ENCODE measurements around the gene C1orf87.

C1orf87 gene

GRCh38 chr1:60090655-60091054 lies 17.1 kb upstream of the C1orf87 start:
- no peak for ATAC-seq
- TF ChIP-seq ZC3H10 (CRISPR knock-in tag; IDR thresholded peaks at IDR 0.05) = no peak
- no peak for TF ChIP-seq POU6F1 (CRISPR knock-in tag; IDR thresholded peaks at IDR 0.05; ENCODE audit: borderline replicate concordance, low read depth)
- TF ChIP-seq CSDC2 (CRISPR knock-in tag; IDR thresholded peaks at IDR 0.05) = no peak
- no peak for TF ChIP-seq BACH2 (CRISPR knock-in tag; IDR thresholded peaks at IDR 0.05; ENCODE audit: borderline replicate concordance)
- TF ChIP-seq CREB5 (CRISPR knock-in tag; IDR thresholded peaks at IDR 0.05; ENCODE audit: low read depth) = no peak
- no peak for TF ChIP-seq ZNF70 (CRISPR knock-in tag; IDR thresholded peaks at IDR 0.05)
- TF ChIP-seq ESRRG (CRISPR knock-in tag; IDR thresholded peaks at IDR 0.05) = no peak
- TF ChIP-seq RARB (CRISPR knock-in tag; IDR thresholded peaks at IDR 0.05) = no peak
- TF ChIP-seq ARNTL (CRISPR knock-in tag; IDR thresholded peaks at IDR 0.05; ENCODE audit: borderline replicate concordance, low read depth) = no peak
- no peak for TF ChIP-seq OSR1 (CRISPR knock-in tag; IDR thresholded peaks at IDR 0.05)
- no peak for TF ChIP-seq PATZ1 (CRISPR knock-in tag; IDR thresholded peaks at IDR 0.05; ENCODE audit: borderline replicate concordance)
- TF ChIP-seq CSRNP3 (CRISPR knock-in tag; IDR thresholded peaks at IDR 0.05) = no peak
- no peak for TF ChIP-seq SNAI2 (CRISPR knock-in tag; IDR thresholded peaks at IDR 0.05)
- TF ChIP-seq ISL1 (CRISPR knock-in tag; IDR thresholded peaks at IDR 0.05) = no peak
- no peak for TF ChIP-seq PPARA (CRISPR knock-in tag; IDR thresholded peaks at IDR 0.05; ENCODE audit: borderline replicate concordance)
- no peak for TF ChIP-seq TOX (CRISPR knock-in tag; IDR thresholded peaks at IDR 0.05; ENCODE audit: borderline replicate concordance)
- no peak for TF ChIP-seq ZNF8 (CRISPR knock-in tag; IDR thresholded peaks at IDR 0.05)
- no peak for TF ChIP-seq TCF4 (CRISPR knock-in tag; IDR thresholded peaks at IDR 0.05; ENCODE audit: borderline replicate concordance)

GRCh38 chr1:60088620-60089155 lies 15.1 kb upstream of the C1orf87 start:
- TF ChIP-seq CSRNP3 (CRISPR knock-in tag; IDR thresholded peaks at IDR 0.05) (no peak), ZC3H10 (CRISPR knock-in tag; IDR thresholded peaks at IDR 0.05) (no peak), ZNF565 (CRISPR knock-in tag; conservative IDR thresholded peaks at IDR 0.05; ENCODE audit: low read depth) (no peak), BACH2 (CRISPR knock-in tag; IDR thresholded peaks at IDR 0.05; ENCODE audit: borderline replicate concordance) (no peak), ZFP30 (CRISPR knock-in tag; IDR thresholded peaks at IDR 0.05) (no peak), POU6F1 (CRISPR knock-in tag; IDR thresholded peaks at IDR 0.05; ENCODE audit: borderline replicate concordance, low read depth) (no peak), RARB (CRISPR knock-in tag; IDR thresholded peaks at IDR 0.05) (no peak), PATZ1 (CRISPR knock-in tag; IDR thresholded peaks at IDR 0.05; ENCODE audit: borderline replicate concordance) (no peak), SNAI2 (CRISPR knock-in tag; IDR thresholded peaks at IDR 0.05) (no peak), PPARA (CRISPR knock-in tag; IDR thresholded peaks at IDR 0.05; ENCODE audit: borderline replicate concordance) (no peak), CSDC2 (CRISPR knock-in tag; IDR thresholded peaks at IDR 0.05) (no peak), GLIS3 (CRISPR knock-in tag; IDR thresholded peaks at IDR 0.05) (no peak), TOX (CRISPR knock-in tag; IDR thresholded peaks at IDR 0.05; ENCODE audit: borderline replicate concordance) (no peak)
- no peak for ATAC-seq

Data from SK-N-SH treated with all-trans-retinoic acid at 6 μM for 48 hours (cell line).